Skeletal muscle cell (primary cell): ENCODE results near the gene TLR1.

Source experiments
- DNase-seq: peaks from one replicate; pipeline ENCODE4 v3.0.0-alpha.2; 2010; ENCODE audit warnings: low read depth
- H3K4me3 ChIP-seq: 2 replicates; pipeline ENCODE4 v1.5.1; 2011; ENCODE audit warnings: low read depth, mild to moderate bottlenecking, control low read depth, low read length, moderate library complexity

TLR1 gene, protein sequence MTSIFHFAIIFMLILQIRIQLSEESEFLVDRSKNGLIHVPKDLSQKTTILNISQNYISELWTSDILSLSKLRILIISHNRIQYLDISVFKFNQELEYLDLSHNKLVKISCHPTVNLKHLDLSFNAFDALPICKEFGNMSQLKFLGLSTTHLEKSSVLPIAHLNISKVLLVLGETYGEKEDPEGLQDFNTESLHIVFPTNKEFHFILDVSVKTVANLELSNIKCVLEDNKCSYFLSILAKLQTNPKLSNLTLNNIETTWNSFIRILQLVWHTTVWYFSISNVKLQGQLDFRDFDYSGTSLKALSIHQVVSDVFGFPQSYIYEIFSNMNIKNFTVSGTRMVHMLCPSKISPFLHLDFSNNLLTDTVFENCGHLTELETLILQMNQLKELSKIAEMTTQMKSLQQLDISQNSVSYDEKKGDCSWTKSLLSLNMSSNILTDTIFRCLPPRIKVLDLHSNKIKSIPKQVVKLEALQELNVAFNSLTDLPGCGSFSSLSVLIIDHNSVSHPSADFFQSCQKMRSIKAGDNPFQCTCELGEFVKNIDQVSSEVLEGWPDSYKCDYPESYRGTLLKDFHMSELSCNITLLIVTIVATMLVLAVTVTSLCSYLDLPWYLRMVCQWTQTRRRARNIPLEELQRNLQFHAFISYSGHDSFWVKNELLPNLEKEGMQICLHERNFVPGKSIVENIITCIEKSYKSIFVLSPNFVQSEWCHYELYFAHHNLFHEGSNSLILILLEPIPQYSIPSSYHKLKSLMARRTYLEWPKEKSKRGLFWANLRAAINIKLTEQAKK

DNA sequence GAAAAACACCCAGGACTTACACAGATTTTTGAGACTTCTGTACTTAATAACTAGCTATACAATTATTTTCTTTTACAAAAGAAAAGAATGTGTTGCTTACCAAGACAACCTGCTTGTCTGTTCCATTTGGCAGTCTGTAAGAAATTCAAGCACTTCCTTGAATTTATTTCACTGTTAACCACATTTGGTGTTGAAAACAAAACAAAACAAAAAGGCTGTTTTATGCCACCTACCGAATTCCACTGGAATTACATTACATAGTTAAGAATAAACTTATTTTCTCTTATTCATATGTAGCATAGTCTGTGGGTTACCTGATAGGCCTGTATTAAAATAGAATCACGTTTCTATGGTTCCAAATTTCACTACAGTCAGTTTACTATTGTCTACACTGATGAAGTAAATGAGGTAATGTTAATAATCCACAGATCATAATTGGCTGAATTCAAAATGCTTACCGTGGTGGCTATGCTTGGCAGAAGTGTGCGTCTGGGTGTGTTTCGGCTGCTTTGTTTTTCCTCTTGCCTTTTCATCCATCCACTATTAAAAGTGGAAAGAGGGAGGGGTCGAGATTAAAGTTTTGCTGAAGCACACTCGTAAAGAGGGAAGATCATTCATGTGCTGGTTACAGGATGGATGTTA, at the start of gene TLR1:
Gene TLR1 (minus strand): TSS at position 138 of the 642 bp plus-strand sequence. CDS start 5,960 bp downstream, outside the sequence.
- H3K4me3 ChIP-seq = no peak within 1 kb of the TSS
- peak; percentile 21 for DNase-seq

DNA sequence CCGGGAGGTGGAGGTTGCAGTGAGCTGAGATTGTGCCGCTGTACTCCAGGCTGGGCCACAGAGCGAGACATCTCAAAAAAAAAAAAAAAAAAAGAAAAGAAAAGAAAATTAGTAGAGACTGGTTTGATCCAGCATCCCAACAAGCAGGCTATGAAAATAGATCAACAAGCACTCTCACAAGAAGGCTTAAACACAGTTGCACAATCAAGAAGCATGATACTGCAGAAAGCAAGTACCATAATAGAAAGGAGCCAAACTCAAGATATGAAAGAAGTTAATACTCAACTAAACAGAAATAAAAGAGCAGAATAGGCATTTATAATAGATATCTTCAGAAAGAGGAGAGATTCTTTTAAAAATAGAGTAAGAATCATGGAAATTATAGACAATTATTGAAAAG, 41.4 kb upstream of the TLR1 start:
- DNase-seq = no peak
- no peak overlapping the region for H3K4me3 ChIP-seq

DNA sequence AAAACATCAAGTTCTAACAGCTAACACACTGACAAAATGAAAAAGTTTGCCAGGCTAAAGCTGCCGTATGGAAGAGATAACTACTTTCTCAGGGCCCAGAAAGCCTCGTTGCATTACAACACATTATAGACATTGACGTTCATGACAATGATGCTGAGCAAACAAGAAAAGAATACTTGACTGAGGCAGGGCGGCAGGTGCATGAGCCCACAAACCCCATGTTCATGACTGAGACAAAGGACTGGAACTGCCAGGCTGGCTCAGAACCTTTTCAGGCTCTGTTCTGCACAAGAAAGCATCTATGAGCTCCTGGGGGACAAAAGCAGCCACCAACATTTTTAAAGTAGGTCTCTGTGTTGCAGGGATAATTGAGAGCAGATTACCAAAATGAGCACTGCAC, 38.4 kb upstream of the TLR1 start:
- DNase-seq = no peak
- H3K4me3 ChIP-seq = no peak overlapping the region

DNA sequence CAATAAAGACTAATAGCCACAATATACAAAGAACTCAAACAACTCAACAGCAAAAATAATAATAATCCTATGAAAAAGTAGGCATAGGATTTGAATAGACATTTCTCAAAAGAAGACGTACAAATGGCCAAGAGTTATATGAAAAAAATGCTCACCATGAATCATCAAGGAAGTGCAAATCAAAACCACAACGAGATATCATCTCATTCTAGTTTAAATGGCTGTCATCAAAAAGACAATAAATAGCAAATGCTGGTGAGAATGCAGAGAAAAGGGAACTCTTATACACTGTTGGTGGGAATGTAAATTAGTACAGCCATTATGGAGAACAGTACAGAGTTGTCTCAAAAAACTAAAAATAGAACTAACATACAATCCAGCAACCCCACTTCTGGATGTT, 33.3 kb upstream of the TLR1 start:
- no peak for DNase-seq
- H3K4me3 ChIP-seq = no peak overlapping the region

DNA sequence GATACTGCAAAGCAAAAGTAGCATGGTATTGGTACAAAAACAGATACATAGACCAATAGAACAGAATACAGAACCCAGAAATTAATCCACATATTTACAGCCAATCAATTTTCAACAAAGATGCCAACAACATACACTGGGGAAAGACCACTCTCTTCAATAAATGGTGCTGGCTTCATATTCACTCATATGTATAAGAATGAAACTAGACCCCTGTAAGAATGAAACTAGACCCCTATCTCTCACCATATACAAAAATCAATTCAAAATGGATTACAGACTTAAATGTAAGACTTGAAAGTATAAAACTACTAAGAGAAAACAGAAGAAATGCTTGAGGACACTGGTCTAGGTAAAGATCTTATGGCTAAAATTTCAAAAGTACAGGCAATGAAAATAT, 32.7 kb upstream of the TLR1 start:
- DNase-seq = no peak
- H3K4me3 ChIP-seq = no peak overlapping the region

DNA sequence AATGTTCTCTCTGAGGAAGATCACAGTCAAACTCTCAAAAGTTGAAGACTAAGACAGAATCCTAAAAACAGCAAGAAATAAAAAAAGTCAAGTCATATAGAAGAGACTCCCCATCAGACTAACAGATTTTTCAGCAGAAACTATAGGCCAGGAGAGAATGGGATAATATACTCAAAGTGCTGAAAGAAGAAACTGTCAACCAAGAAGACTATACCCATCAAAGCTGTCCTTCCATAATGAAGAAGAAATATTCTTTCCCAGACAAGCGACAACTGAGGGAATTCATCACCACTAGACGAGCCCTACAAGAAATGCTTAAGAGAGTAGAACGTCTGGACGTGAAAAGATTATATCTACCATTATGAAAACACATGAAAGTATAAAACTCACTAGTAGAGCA, 30.0 kb upstream of the TLR1 start:
- no peak overlapping the region for H3K4me3 ChIP-seq
- DNase-seq = no peak

DNA sequence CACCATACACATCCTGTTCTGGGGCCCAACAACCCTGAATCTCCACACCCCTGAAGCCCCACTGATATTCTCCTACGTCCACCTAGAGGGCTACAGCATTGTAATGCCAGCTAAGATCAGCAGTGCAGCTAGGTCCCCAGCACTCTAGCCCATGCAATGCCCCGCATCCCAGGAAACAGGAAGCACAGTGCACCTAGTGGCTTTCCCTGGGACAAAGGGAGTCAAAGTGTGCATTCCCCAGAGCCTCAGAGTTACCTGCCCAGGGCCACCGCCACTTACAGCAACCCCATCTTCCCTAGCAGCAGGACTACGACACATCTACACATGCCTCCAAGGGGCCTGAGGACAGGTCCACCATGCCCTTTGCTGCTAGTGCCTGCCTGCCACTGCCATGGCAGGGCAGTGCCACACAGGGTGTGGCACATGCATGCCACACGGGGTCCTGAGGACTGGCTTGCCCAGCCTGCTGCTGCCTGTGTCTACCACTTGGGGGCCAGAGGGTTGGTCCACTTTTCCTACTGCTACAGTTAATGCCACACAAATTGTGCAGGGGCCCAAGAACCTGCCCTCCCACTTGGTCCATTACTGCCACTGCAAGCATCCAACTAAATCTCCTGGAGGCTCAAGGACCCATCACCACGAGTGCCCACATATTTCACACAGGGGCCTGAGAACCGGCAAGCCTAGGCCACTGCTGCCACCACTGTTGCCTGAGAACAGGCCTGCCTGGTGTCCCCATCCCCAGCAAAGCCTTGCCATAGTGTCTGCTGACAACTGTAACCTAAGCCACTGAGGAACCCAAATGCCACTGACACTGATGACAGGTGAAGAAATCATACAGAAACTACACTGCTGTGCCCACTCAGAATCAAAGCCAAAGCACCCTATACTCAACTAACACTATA, 28.3 kb upstream of the TLR1 start:
- no peak for DNase-seq
- no peak overlapping the region for H3K4me3 ChIP-seq

DNA sequence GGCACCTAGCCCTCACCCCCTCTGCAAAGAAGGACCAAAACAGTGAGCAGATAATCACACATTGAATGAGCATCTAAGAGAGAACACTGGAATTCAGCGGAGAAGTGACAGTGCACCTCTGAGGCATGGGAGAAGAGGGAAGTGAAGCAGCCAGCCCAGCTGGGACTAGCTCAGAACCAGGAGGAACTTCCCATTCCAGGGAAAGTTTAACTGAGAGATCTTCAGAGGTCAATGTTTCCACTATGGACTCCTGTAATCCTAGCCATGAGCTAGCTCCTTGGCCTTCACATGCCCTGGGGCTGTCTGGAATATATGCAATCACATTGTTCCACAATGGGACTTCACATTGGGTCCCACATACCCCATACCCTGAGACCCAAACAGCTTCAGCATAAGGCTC, 27.6 kb upstream of the TLR1 start:
- DNase-seq = no peak
- H3K4me3 ChIP-seq = no peak overlapping the region

DNA sequence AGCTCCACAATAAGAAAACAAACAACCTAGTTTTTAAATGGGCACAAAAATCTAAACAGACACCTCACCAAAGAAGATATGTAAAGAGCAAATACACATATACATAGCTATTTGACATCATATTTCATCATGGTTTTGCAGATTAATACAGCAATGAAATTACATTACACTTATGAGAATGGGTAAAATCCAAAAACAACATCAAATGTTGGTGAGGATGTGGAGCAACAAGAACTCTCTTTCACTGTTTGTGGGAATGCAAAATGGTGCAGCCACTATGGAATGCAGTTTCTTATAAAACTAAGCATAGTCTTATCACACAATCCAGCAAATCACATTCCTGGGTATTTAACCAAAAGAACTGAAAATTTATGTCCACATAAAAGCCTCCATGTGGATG, 27.1 kb upstream of the TLR1 start:
- no peak for DNase-seq
- H3K4me3 ChIP-seq = no peak overlapping the region

DNA sequence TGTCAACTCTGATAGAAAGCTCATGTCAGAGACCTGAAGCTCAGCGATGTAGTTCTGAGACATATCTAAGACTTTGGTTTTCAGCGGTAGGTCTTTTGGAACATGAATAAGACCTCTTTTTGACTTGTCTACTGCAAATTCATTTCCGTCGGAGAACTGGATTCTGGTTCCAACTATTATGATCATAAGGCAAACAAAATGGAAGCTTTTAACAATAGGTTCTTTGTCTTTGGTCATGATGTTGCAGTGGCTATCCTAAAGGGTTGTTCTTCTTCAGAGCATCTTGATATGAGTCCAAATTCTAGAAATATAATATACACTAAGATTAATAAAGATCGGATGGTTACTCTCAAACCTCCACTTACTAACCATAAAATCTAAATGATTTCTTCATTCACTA, 24.6 kb upstream of the TLR1 start:
- H3K4me3 ChIP-seq = no peak overlapping the region
- DNase-seq = no peak

DNA sequence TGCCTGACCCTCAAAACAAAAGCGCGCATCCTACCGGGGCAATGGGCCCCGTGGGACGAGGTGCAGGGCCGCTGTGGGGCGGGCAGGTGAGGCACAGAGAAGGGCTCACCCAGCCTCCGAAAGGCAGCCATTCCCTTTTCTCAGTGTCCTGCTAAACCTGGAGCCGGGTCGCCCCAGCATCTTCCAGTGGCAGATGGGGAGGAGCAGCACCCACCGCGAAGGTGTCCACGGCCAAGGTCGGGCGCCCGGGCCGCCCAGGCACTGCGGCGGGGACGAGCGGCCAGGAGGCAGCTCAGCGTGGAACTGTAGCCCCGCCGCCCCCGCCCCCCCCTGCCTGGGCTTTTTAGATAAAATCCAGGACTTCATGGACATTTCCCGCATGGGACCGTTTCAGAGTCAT, 19.2 kb upstream of the TLR1 start:
- no peak overlapping the region for H3K4me3 ChIP-seq
- no peak for DNase-seq

DNA sequence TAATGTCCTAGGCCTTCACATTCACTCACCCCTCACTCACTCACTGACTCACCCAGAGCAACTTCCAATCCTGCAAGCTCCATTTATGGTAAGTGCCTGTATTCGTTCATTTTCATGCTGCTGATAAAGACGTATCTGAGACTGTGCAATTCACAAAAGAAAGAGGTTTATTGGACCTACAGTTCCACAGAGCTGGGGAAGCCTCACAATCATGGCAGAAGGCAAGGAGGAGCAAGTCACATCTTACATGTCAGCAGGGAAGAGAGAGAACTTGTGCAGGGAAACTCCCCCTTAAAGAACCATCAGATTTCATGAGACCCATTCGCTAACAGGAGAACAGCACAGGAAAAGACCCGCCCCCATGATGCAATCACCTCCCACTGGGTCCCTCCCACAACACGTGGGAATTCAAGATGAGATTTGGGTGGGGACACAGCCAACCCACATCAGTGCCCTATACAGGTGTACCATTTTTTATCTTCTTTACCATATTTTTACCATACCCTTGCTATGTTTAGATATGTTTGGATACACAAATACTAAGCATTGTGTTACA, 18.2 kb upstream of the TLR1 start:
- no peak overlapping the region for H3K4me3 ChIP-seq
- no peak for DNase-seq

DNA sequence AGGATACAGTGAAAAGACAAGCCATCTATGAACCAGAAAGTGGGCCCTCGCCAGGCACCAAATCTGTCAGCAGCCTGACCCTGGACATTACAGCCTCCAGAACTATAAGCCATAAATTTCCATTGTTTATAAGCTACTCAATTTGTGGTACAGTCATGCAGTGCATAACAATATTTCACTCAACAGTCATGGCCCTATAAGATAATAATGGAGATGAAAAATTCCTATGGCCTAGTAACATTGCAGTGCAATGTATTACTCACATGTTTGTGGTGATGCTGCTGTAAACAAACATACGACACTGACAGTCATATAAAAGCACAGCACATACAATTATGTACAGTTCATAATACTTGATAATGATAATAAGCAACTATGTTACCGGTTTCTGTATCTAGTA, 17.1 kb upstream of the TLR1 start:
- no peak for DNase-seq
- no peak overlapping the region for H3K4me3 ChIP-seq

DNA sequence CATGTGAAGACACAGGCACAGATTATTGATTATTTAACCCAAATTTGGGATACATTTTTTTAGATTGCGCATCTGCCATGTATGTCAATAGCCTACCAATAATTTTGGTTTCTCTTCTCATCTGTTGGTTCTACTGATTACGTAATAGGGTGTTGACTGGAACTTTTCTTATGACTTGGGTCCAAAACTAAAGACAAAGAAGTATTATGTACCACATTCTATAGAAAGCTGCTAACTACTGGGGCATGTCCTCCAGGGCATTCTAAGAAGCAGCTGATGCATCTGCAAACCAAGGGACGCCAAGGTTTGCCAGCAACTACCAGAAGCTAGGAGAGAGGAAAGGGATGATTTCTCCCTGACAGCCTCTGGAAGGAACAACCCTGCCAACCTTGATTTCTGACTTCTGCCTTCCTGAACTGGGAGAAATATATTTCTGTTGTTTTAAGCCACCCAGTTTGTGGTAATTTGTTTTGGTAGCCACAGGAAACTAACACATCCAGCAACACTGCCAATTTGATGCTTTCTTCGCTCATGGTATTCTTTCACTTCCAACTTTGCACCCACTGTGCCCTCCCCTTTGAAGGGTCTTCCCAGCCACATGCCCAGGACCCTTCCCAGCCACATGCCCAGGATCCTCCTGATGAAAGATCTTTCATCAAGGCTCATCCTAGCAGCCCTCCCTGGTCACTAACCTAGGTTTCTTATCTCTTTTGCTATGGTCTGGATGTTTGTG, 15.9 kb upstream of the TLR1 start:
- no peak for DNase-seq
- no peak overlapping the region for H3K4me3 ChIP-seq

DNA sequence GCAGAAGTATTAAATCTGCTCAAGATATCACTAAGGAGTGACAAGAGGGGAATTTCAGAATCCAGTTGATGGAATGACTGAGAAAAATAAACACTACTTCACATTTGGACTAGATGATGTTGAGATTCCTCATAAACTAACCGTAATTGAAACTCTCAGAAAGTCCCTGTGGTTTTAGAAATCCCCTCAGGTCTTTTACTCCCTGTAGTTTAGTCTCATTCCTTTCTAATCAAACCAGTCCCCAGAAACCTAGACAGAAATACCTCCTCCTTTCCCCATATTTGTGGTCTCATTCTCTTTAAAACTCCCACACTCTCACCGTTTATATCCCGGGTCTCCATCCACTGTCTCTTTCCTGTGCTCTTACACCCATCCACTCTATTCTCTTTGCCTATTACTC, 15.0 kb upstream of the TLR1 start:
- no peak overlapping the region for H3K4me3 ChIP-seq
- no peak for DNase-seq

DNA sequence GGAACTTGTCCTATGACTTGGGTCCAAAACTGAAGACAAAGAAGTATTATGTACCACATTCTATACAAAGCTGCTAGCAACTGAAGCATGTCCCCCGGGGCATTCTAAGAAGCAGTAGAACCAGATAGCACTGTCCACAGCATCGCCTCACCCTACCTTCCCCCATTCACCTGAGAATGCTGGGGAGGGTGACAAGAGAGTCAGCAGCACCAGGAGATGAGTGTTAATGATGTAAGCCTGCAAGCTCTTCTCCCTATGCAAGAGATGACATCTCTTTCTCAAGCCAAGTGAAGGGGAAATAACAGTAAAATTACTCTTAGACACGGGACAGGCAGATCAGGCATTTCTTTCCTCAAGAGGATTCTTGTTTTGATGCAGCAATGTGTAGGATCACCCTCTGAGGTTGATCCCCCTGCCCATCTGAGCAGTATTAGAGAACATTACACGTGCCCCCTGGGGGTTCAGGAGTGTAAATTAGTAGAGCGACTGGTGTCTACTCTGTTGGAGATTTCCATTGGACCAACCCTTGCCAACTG, 13.9 kb upstream of the TLR1 start:
- no peak overlapping the region for H3K4me3 ChIP-seq
- no peak for DNase-seq

DNA sequence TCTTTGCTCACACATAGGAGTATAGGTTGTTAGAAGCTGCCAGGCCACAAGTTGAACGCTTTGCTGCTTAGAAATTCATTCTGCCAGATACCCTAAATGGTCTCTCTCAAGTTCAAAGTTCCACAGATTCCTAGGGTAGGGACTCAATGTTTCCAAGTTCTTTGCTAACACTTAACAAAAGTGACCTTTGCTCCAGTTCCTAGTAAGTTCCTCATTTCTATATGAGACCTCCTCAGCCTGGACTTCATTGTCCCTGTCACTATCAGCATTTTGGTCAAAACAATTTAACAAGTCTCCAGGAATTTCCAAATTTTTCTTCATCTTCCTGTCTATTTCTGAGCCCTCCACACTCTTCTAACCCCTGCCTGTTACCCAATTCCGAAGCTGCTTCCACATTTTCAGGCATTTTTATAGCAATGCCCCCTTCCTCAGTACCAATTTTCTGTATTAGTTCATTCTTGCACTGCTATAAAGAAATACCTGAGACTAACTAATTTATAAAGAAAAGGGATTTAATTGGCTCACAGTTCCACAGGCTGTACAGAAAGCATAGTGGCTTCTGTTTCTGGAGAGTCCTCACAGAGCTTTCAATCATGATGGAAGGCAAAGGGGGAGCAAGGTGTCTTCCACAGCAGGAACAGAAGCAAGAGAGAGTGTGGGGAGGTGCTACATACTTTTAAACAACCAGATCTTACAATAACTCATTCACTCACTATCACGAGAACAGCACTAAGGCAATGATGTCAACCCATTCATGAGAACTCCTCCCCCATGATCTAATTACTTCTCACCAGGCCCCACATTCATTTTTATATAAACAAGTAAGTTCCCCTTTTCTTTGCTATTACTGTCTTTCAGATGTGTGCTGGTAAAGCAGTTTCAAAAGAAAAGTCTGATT, 11.5 kb upstream of the TLR1 start:
- DNase-seq = no peak
- H3K4me3 ChIP-seq = no peak overlapping the region
